ENCODE data around the gene PRR30.

Gene PRR30

GRCh38 chr2:27171351-27171848 lies 32.2 kb upstream of the PRR30 start:
- no peaks in the 10 kb centered on the region for H3K9me3 ChIP-seq (replicated peaks; ENCODE audit: low read length)
- H3K4me2 ChIP-seq (ENCODE audit: low read length), result no peak overlapping the region
- H3K4me1 ChIP-seq (ENCODE audit: control insufficient read depth, insufficient read depth, low read length), result no peaks in the 10 kb centered on the region
- no peak overlapping the region for H3K9ac ChIP-seq (ENCODE audit: low read depth, low read length)
- peaks cover 66% of the 10 kb centered on the region for H3K27me3 ChIP-seq (ENCODE audit: control insufficient read depth, insufficient read depth, low read length)
- no peaks in the 10 kb centered on the region for H3K36me3 ChIP-seq (ENCODE audit: insufficient read depth, low read length)
- H3K4me3 ChIP-seq (ENCODE audit: low read length), result no peak overlapping the region

DNA sequence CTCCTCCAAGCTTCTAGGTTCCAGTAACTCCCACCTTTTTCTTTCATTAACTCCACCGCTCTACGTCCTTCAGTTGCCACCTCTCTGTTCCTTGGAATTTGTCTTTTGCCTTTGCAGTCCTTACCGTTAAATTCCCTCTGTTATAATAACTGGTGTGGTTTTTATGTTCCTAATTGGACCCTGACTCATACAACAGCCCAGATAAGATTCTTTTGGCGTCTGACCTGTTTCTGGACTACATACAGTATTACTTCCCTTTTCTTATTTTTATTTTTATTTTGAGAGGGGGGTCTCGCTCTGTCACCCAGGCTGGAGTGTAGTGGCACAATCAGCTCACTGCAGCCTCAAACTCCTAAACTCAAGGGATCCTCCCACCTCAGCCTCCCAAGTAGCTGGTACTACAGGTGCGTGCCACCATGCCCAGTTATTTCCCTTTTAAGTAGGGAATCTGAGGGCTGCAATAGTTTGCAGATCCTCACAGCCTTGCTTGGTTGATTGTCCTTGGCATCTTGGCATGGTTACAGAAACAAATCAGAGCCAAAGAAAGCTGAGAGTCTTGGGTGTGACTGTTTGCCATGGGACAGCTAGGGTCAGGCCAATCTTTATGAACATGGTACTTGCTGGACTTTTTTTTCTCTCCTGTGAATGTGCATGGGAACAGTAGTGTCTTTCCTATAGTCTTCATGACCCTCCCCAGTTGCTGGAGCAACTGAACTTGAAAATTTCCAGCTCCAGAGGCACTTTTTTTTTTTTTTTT lies 31.5 kb upstream of the PRR30 start:
- H3K4me2 ChIP-seq (ENCODE audit: low read length), result no peak overlapping the region
- H3K9me3 ChIP-seq (replicated peaks; ENCODE audit: low read length), result no peaks in the 10 kb centered on the region
- no peaks in the 10 kb centered on the region for H3K4me1 ChIP-seq (ENCODE audit: control insufficient read depth, insufficient read depth, low read length)
- H3K4me3 ChIP-seq (ENCODE audit: low read length), result no peak overlapping the region
- H3K9ac ChIP-seq (ENCODE audit: low read depth, low read length), result no peak overlapping the region
- H3K27me3 ChIP-seq (ENCODE audit: control insufficient read depth, insufficient read depth, low read length), result peaks cover 61% of the 10 kb centered on the region
- H3K36me3 ChIP-seq (ENCODE audit: insufficient read depth, low read length), result no peaks in the 10 kb centered on the region

- Histone ChIP-seq H3K4me1 (ENCODE audit: control insufficient read depth, insufficient read depth, low read length) (no peaks in the 10 kb centered on the region), H3K9ac (ENCODE audit: low read depth, low read length) (no peak overlapping the region), H3K4me2 (ENCODE audit: low read length) (no peak overlapping the region), H3K27me3 (ENCODE audit: control insufficient read depth, insufficient read depth, low read length) (peaks cover 34% of the 10 kb centered on the region), H3K36me3 (ENCODE audit: insufficient read depth, low read length) (no peaks in the 10 kb centered on the region), H3K4me3 (ENCODE audit: low read length) (no peak overlapping the region), H3K9me3 (replicated peaks; ENCODE audit: low read length) (no peaks in the 10 kb centered on the region)
Measured at GRCh38 chr2:27164960-27165763, 26.0 kb upstream of the PRR30 start.

DNA sequence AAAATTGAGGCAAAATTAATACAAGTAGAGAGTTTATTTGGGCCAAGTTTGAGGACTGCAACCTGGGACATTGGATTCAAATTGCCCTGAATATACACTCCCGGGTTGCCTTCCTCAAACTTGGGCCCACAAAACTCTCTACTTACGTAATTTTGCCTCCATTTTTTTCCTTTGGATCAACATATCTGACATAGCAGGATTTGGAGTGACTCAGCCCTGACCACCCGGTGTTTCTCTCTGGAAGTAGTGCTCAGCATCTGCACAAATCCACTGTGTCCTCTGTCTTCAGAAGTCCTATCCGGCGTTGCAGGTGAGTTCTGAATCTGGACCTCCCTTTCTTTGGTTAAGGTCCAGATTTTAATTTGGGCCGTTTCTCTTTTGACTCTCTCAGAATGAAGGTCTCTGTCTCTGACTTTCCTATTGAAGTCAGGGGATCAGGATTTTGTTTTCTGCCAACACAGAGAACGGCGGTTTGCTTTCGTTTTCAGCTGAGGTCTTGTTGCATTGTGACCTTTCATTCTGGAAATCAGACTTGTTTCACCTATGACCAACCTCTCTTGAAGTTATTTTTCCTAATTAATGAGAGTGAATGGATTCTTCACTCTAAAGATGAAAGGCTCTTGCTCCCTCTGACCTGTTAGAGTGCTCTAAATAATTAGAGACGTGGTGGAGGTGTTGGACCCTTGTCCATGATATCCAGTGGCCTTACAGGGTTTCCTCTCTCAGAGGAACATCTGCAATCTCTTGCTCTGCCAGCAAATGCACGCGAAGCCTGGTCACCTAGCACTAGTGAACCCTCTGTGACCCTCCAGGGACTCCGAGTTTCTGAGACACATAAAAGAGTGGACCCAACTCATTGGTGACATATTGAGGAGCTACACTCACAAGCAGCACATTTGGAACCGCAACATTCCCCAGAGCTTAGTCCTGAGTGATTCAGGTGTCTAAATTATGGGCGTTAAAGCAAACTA lies 23.2 kb upstream of the PRR30 start:
- no peak overlapping the region for H3K4me2 ChIP-seq (ENCODE audit: low read length)
- no peaks in the 10 kb centered on the region for H3K4me1 ChIP-seq (ENCODE audit: control insufficient read depth, insufficient read depth, low read length)
- no peaks in the 10 kb centered on the region for H3K9me3 ChIP-seq (replicated peaks; ENCODE audit: low read length)
- H3K4me3 ChIP-seq (ENCODE audit: low read length), result no peak overlapping the region
- no peak overlapping the region for H3K9ac ChIP-seq (ENCODE audit: low read depth, low read length)
- peaks cover 43% of the 10 kb centered on the region for H3K27me3 ChIP-seq (ENCODE audit: control insufficient read depth, insufficient read depth, low read length)
- no peaks in the 10 kb centered on the region for H3K36me3 ChIP-seq (ENCODE audit: insufficient read depth, low read length)

DNA sequence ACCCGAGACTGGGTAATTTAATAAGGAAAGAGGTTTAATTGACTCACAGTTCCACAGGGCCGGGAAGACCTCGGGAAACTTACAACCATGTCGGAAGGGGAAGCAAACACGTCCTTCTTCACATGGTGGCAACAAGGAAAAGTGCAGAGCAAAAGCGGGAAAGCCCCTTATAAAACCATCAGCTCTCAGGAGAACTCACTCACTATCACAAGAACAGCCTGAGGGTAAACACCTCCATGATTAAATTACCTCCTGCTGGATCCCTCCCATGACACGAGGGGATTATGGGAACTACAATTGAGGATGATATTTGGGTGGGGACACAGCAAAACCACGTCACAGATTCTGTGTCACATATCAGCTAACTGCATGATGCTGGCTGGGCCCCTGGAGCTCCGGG lies 21.0 kb upstream of the PRR30 start:
- H3K4me1 ChIP-seq (ENCODE audit: control insufficient read depth, insufficient read depth, low read length), result no peaks in the 10 kb centered on the region
- peaks cover 35% of the 10 kb centered on the region for H3K27me3 ChIP-seq (ENCODE audit: control insufficient read depth, insufficient read depth, low read length)
- H3K4me2 ChIP-seq (ENCODE audit: low read length), result no peak overlapping the region
- H3K9ac ChIP-seq (ENCODE audit: low read depth, low read length), result no peak overlapping the region
- no peaks in the 10 kb centered on the region for H3K9me3 ChIP-seq (replicated peaks; ENCODE audit: low read length)
- H3K36me3 ChIP-seq (ENCODE audit: insufficient read depth, low read length), result no peaks in the 10 kb centered on the region
- H3K4me3 ChIP-seq (ENCODE audit: low read length), result no peak overlapping the region

GRCh38 chr2:27159271-27159670 lies 20.1 kb upstream of the PRR30 start:
- Histone ChIP-seq H3K4me1 (ENCODE audit: control insufficient read depth, insufficient read depth, low read length) (no peaks in the 10 kb centered on the region), H3K36me3 (ENCODE audit: insufficient read depth, low read length) (no peaks in the 10 kb centered on the region), H3K4me3 (ENCODE audit: low read length) (no peak overlapping the region), H3K9ac (ENCODE audit: low read depth, low read length) (no peak overlapping the region), H3K27me3 (ENCODE audit: control insufficient read depth, insufficient read depth, low read length) (peaks cover 33% of the 10 kb centered on the region), H3K4me2 (ENCODE audit: low read length) (no peak overlapping the region), H3K9me3 (replicated peaks; ENCODE audit: low read length) (no peaks in the 10 kb centered on the region)

DNA sequence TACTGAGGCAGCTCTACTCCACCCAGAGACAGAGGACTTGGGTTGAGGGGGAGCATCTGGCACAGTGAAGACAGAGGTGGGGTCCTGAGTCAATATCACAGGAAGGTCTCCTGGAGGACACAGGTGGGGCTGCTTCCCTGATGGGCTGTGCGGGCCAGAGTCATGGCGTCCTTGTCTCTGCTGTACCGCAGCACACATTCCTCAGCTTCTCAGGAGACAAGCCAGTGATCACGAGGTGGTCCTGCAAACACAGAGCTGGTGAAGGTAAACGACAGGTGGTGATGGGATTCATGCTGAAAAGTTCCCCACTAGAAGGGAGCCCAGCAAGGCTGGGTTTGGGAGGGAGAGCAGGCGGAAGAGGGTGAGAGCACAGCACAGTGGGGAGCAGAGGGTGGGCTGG lies 19.3 kb upstream of the PRR30 start:
- Histone ChIP-seq H3K9me3 (replicated peaks; ENCODE audit: low read length) (no peaks in the 10 kb centered on the region), H3K27me3 (ENCODE audit: control insufficient read depth, insufficient read depth, low read length) (peaks cover 32% of the 10 kb centered on the region), H3K9ac (ENCODE audit: low read depth, low read length) (no peak overlapping the region), H3K36me3 (ENCODE audit: insufficient read depth, low read length) (no peaks in the 10 kb centered on the region), H3K4me3 (ENCODE audit: low read length) (no peak overlapping the region), H3K4me2 (ENCODE audit: low read length) (no peak overlapping the region), H3K4me1 (ENCODE audit: control insufficient read depth, insufficient read depth, low read length) (no peaks in the 10 kb centered on the region)

- no peak overlapping the region for H3K4me2 ChIP-seq (ENCODE audit: low read length)
- H3K9ac ChIP-seq (ENCODE audit: low read depth, low read length), result no peak overlapping the region
- no peak overlapping the region for H3K4me3 ChIP-seq (ENCODE audit: low read length)
- no peaks in the 10 kb centered on the region for H3K9me3 ChIP-seq (replicated peaks; ENCODE audit: low read length)
- H3K27me3 ChIP-seq (ENCODE audit: control insufficient read depth, insufficient read depth, low read length), result peaks cover 45% of the 10 kb centered on the region
- H3K36me3 ChIP-seq (ENCODE audit: insufficient read depth, low read length), result no peaks in the 10 kb centered on the region
- no peaks in the 10 kb centered on the region for H3K4me1 ChIP-seq (ENCODE audit: control insufficient read depth, insufficient read depth, low read length)
Measured at GRCh38 chr2:27155069-27155520, 15.9 kb upstream of the PRR30 start.

DNA sequence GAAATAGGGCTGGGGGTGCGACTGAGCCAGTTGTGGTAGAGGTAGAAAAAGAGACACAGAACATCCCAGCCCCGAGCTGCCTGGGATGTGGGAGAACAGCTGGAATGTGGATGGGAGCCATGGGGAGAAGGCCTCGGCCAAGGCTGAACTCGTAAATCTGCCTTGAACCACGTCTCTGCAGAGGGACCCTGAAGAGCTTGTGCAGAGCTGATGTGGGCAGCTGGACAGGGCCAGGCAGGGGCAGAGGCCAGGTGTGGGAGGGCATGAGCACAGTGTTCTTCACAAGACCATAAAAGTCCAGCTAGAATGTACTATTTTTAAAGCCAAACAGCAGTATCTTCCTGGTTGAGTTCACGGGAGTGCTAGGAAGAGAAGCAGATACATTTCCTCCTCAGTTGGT lies 15.3 kb upstream of the PRR30 start:
- no peaks in the 10 kb centered on the region for H3K4me1 ChIP-seq (ENCODE audit: control insufficient read depth, insufficient read depth, low read length)
- no peaks in the 10 kb centered on the region for H3K36me3 ChIP-seq (ENCODE audit: insufficient read depth, low read length)
- no peaks in the 10 kb centered on the region for H3K9me3 ChIP-seq (replicated peaks; ENCODE audit: low read length)
- H3K4me3 ChIP-seq (ENCODE audit: low read length), result no peak overlapping the region
- peaks cover 49% of the 10 kb centered on the region for H3K27me3 ChIP-seq (ENCODE audit: control insufficient read depth, insufficient read depth, low read length)
- H3K9ac ChIP-seq (ENCODE audit: low read depth, low read length), result no peak overlapping the region
- H3K4me2 ChIP-seq (ENCODE audit: low read length), result no peak overlapping the region

DNA sequence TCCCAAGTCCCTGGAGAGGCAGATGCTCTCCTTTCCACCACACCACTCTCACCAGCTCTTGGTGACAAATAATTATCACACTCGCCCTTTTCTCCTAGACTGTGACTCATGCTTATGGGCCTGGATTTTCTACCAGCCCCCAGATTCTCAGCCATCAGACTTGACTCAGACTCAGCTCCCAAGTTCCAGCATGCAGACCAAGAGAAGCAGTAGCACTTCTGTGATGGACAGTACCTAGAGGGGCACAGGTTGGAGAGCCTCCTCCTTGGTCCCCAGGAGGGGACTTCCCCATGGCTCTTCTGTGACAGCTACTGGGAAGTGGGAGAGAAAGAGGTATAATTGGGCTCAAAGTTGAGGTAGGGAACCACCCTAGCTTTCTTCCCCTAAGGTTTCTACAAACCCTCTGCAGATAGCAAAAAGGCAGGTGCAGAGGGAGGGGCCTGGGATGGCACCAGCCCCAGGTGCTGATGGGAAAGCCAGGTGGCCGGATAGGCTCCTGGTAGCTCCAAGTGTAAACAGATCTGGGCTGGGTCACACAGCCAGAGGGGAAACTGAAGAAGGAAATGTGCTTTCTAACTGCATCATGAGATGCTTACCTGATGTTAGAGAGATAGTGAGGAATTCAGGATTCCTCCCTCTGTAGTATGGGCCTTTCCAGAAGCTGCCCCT lies 13.7 kb upstream of the PRR30 start:
- Histone ChIP-seq H3K9ac (ENCODE audit: low read depth, low read length) (no peak overlapping the region), H3K4me1 (ENCODE audit: control insufficient read depth, insufficient read depth, low read length) (no peaks in the 10 kb centered on the region), H3K4me2 (ENCODE audit: low read length) (no peak overlapping the region), H3K4me3 (ENCODE audit: low read length) (no peak overlapping the region), H3K27me3 (ENCODE audit: control insufficient read depth, insufficient read depth, low read length) (peaks cover 51% of the 10 kb centered on the region), H3K36me3 (ENCODE audit: insufficient read depth, low read length) (no peaks in the 10 kb centered on the region), H3K9me3 (replicated peaks; ENCODE audit: low read length) (no peaks in the 10 kb centered on the region)
